PC-9 (cell line): Measurements from ENCODE around the gene NUCB2. TPM values are rescaled to one million over a fixed set of nuclear protein-coding genes. Genes with fewer than 3 reads are reported as not detected.

Source experiments
- BruUV-seq: library from RNA; stranded (reverse); fragments of 400-500 nt; replicated peaks from 2 replicates; lab custom pipeline; 2021; lab: Mats Ljungman, UMichigan
- CTCF ChIA-PET: fragments of 300-600 bp; sonication (Branson Sonifier 250); formaldehyde crosslinking; loops from one replicate; lab custom pipeline; 2022; ENCODE audit warnings: antibody characterized with exemption; lab: Charles Lee
- POLR2A ChIA-PET: fragments of 300-600 bp; sonication (Branson Sonifier 250); formaldehyde crosslinking; loops from one replicate; lab custom pipeline; 2022; ENCODE audit warnings: antibody characterized with exemption; ENCODE audit not compliant: unreplicated experiment; lab: Charles Lee
- DNase-seq, 2 experiments: peaks; one replicate each; pipeline versions ENCODE4 v3.0.0 to v3.0.0-alpha.2; 2015 to 2022; ENCODE audit warnings: mixed read lengths in 1 of 2
- H2AFZ ChIP-seq: fragments of 200-600 bp; sonication (generic); 2 replicates; pipeline ENCODE4 v1.8.1; 2017; ENCODE audit warnings: antibody characterized with exemption
- H3F3A ChIP-seq: fragments of 200-600 bp; sonication (generic); 2 replicates; pipeline ENCODE4 v1.8.1; 2017; ENCODE audit warnings: antibody characterized with exemption, mild to moderate bottlenecking, low read depth; ENCODE audit not compliant: insufficient read depth
- H3K27ac ChIP-seq: fragments of 200-600 bp; sonication (generic); 2 replicates; pipeline ENCODE4 v1.6.1; 2016; ENCODE audit warnings: mixed run types
- H3K27me3 ChIP-seq: fragments of 200-600 bp; sonication (generic); 2 replicates; pipeline ENCODE4 v1.6.1; 2016; ENCODE audit warnings: low read depth, mixed run types; ENCODE audit not compliant: insufficient read depth
- H3K36me3 ChIP-seq: fragments of 200-600 bp; sonication (generic); 2 replicates; pipeline ENCODE4 v1.6.1; 2016; ENCODE audit warnings: low read depth, mixed run types
- H3K4me1 ChIP-seq: fragments of 200-600 bp; sonication (generic); replicated peaks from 2 replicates; pipeline ENCODE4 v1.6.1; 2016; ENCODE audit warnings: mixed run types; ENCODE audit not compliant: insufficient read depth
- H3K4me2 ChIP-seq: fragments of 200-600 bp; sonication (generic); 2 replicates; pipeline ENCODE4 v1.6.1; 2017; ENCODE audit warnings: mixed run types
- H3K4me3 ChIP-seq: fragments of 200-600 bp; sonication (generic); 2 replicates; pipeline ENCODE4 v1.6.1; 2016; ENCODE audit warnings: mixed run types
- H3K79me2 ChIP-seq: fragments of 200-600 bp; sonication (generic); 2 replicates; pipeline ENCODE4 v1.6.1; 2017; ENCODE audit warnings: low read depth, mixed run types
- H3K9me2 ChIP-seq: fragments of 200-600 bp; sonication (generic); 2 replicates; pipeline ENCODE4 v1.8.1; 2017; ENCODE audit warnings: mild to moderate bottlenecking; ENCODE audit not compliant: insufficient read depth
- H3K9me3 ChIP-seq: fragments of 200-600 bp; sonication (generic); 2 replicates; pipeline ENCODE4 v1.8.1; 2016; ENCODE audit warnings: low read depth; ENCODE audit not compliant: insufficient read depth
- H4K20me1 ChIP-seq: fragments of 200-600 bp; sonication (generic); 2 replicates; pipeline ENCODE4 v1.8.1; 2017; ENCODE audit not compliant: insufficient read depth
- CTCF ChIP-seq: fragments of 200-600 bp; sonication (generic); conservative IDR thresholded peaks from 2 replicates; pipeline ENCODE4 v1.6.1; 2017; ENCODE audit warnings: mixed run types, antibody characterized with exemption, mild to moderate bottlenecking, moderate library complexity
- EZH2 ChIP-seq: fragments of 200-600 bp; sonication (generic); IDR thresholded peaks from 2 replicates; pipeline ENCODE4 v1.8.0; 2017; ENCODE audit warnings: antibody characterized with exemption, low read depth
- intact Hi-C: fragments of 100-400 bp; cut with micrococcal nuclease; formaldehyde crosslinking; loops from one replicate; pipeline ENCODE4 v1.10.0; 2022; ENCODE audit not compliant: unreplicated experiment
- total RNA-seq: library from RNA; stranded (reverse); gene quantifications from 2 replicates; pipeline ENCODE4 v1.2.3, GENCODE V29; 2021

The NUCB2 gene
- total RNA-seq, 1 experiment from 2014 or later = 29.7 TPM

DNA sequence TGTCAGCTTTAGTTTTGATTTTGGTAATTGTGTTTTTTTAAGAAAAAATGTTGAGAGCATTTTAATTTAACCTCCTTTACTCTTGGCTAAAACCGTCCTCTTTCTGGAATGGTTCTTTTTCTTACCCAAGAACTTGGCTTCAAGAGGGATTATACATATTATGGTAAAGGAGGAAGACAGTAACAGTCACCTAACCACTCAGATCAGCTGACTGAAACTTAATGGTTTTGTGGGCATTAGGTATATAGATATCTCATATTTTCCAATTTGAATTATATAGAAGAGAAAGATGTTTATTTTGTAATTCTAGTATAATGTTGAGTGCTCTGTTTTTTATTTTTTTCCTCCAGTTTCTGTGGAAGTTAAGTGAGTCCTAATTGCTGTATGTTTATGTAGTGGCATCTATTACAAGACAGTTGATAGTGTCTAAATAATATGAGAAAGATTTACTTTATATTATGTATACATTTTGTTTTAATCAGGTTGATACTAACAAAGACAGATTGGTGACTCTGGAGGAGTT lies 38.4 kb downstream of the NUCB2 start:
- Histone ChIP-seq H3F3A (peaks cover 6% of the 10 kb centered on the region; the same call in 1 of the 2 replicates), H3K4me3 (no peak overlapping the region), H3K4me2 (no peak overlapping the region), H4K20me1 (no peaks in the 10 kb centered on the region), H3K27me3 (no peaks in the 10 kb centered on the region), H3K4me1 (peaks cover 7% of the 10 kb centered on the region), H3K36me3 (0 out of 2 replicates have a peak, but pooled peaks cover 6% of the 10 kb centered on the region), H2AFZ (no peak overlapping the region), H3K79me2 (no peaks in the 10 kb centered on the region), H3K9me3 (no peaks in the 10 kb centered on the region), H3K27ac (no peak overlapping the region), H3K9me2 (no peaks in the 10 kb centered on the region)
- DNase-seq = no peak
- no peak for TF ChIP-seq EZH2
- TF ChIP-seq CTCF = no peak
- intact Hi-C loops = no loop called here
- CTCF ChIA-PET = no interaction called here
- POLR2A ChIA-PET = no interaction called here
- BruUV-seq = no TSS peak

DNA sequence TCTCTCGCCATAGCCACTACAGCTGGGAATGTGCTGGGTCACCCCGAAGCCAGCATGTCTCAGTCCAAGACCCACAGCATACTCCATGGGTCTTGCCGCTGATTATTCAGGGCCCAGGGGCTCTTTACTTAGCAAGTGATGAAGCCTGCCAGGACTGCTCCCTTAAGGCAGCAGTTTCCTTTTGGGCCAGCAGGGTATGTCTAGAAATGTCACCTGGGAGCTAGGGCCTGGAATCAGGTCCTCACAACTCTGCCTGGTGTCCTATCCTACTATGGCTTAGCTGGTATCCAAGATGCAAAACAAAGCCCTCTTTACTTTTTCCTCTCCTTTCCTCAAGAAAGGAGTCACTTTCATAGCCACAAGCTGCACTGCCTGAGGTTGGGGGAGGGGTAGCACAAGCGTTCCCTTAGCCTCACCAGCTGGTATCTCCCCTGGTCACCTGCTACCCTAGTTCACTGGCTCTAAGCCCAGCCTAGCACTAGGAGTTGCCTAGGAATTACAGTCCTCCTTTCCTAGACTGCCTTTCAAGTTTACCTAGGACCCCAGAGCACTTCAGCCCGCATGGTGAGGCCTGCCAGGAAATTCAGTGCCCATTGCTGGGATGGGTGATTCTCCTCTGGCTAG lies 52.4 kb downstream of the NUCB2 start:
- no peaks in the 10 kb centered on the region for H3K9me3 ChIP-seq
- H3F3A ChIP-seq = no peaks in the 10 kb centered on the region
- no peaks in the 10 kb centered on the region for H3K79me2 ChIP-seq
- H3K4me2 ChIP-seq = no peak overlapping the region
- intact Hi-C loops = no loop called here
- BruUV-seq = no TSS peak
- no peak for DNase-seq
- no peaks in the 10 kb centered on the region for H3K27me3 ChIP-seq
- no peaks in the 10 kb centered on the region for H3K36me3 ChIP-seq
- ChIA-PET POLR2A (no interaction called here), CTCF (no interaction called here)
- H3K4me3 ChIP-seq = no peak overlapping the region
- H3K9me2 ChIP-seq = no peaks in the 10 kb centered on the region
- TF ChIP-seq CTCF = no peak
- no peak for TF ChIP-seq EZH2
- H2AFZ ChIP-seq = no peak overlapping the region
- no peaks in the 10 kb centered on the region for H3K4me1 ChIP-seq
- no peak overlapping the region for H3K27ac ChIP-seq
- H4K20me1 ChIP-seq = no peaks in the 10 kb centered on the region

GRCh38 chr11:17331669-17332068 lies 55.1 kb downstream of the NUCB2 start:
- Histone ChIP-seq H3K27ac (no peak overlapping the region), H3K4me1 (no peaks in the 10 kb centered on the region), H3K4me3 (no peak overlapping the region), H3K4me2 (no peak overlapping the region), H3K9me3 (no peaks in the 10 kb centered on the region), H3K27me3 (no peaks in the 10 kb centered on the region), H4K20me1 (no peaks in the 10 kb centered on the region), H3K79me2 (no peaks in the 10 kb centered on the region), H3F3A (no peaks in the 10 kb centered on the region), H3K36me3 (no peaks in the 10 kb centered on the region), H3K9me2 (no peaks in the 10 kb centered on the region), H2AFZ (no peak overlapping the region)
- CTCF ChIA-PET = no interaction called here
- POLR2A ChIA-PET = no interaction called here
- TF ChIP-seq CTCF = no peak
- TF ChIP-seq EZH2 = no peak
- no peak for DNase-seq
- intact Hi-C loops = no loop called here
- BruUV-seq = no TSS peak
